Measurements from ENCODE around the gene ACRBP.
"Not testable (repeated sequence)": the region's sequence is repeated elsewhere in the genome, so short reads cannot be mapped to it uniquely, and the experiment has no call there.

ACRBP gene

GRCh38 chr12:6612652-6613014, 34.6 kb downstream of the ACRBP start:
- Histone ChIP-seq H3K4me2 (ENCODE audit: low read length) (peak overlapping the region; percentile 73), H3K9ac (ENCODE audit: low read depth, low read length) (peak overlapping the region; percentile 63), H3K27me3 (ENCODE audit: control insufficient read depth, insufficient read depth, low read length) (no peaks in the 10 kb centered on the region), H3K4me1 (ENCODE audit: control insufficient read depth, insufficient read depth, low read length) (peaks cover 27% of the 10 kb centered on the region), H3K36me3 (ENCODE audit: insufficient read depth, low read length) (no peaks in the 10 kb centered on the region), H3K9me3 (replicated peaks; ENCODE audit: low read length) (no peaks in the 10 kb centered on the region), H3K4me3 (ENCODE audit: low read length) (peak overlapping the region; percentile 35)

- Histone ChIP-seq H3K9ac (ENCODE audit: low read depth, low read length) (no peak overlapping the region), H3K4me2 (ENCODE audit: low read length) (peak overlapping the region; percentile 73), H3K9me3 (replicated peaks; ENCODE audit: low read length) (no peaks in the 10 kb centered on the region), H3K36me3 (ENCODE audit: insufficient read depth, low read length) (no peaks in the 10 kb centered on the region), H3K27me3 (ENCODE audit: control insufficient read depth, insufficient read depth, low read length) (no peaks in the 10 kb centered on the region), H3K4me3 (ENCODE audit: low read length) (peak overlapping the region; percentile 35), H3K4me1 (ENCODE audit: control insufficient read depth, insufficient read depth, low read length) (peaks cover 30% of the 10 kb centered on the region)
Measured at GRCh38 chr12:6612247-6612646, 35.0 kb downstream of the ACRBP start.

- Histone ChIP-seq H3K9ac (ENCODE audit: low read depth, low read length) (no peak overlapping the region), H3K4me3 (ENCODE audit: low read length) (no peak overlapping the region), H3K4me2 (ENCODE audit: low read length) (no peak overlapping the region), H3K4me1 (ENCODE audit: control insufficient read depth, insufficient read depth, low read length) (peaks cover 38% of the 10 kb centered on the region), H3K36me3 (ENCODE audit: insufficient read depth, low read length) (peaks cover 11% of the 10 kb centered on the region), H3K9me3 (replicated peaks; ENCODE audit: low read length) (no peaks in the 10 kb centered on the region), H3K27me3 (ENCODE audit: control insufficient read depth, insufficient read depth, low read length) (no peaks in the 10 kb centered on the region)
Measured at GRCh38 chr12:6608592-6609281, 38.5 kb downstream of the ACRBP start.

GRCh38 chr12:6607751-6608591, 39.3 kb downstream of the ACRBP start:
- Histone ChIP-seq H3K4me1 (ENCODE audit: control insufficient read depth, insufficient read depth, low read length) (peaks cover 40% of the 10 kb centered on the region), H3K4me3 (ENCODE audit: low read length) (peak overlapping the region; percentile 40), H3K27me3 (ENCODE audit: control insufficient read depth, insufficient read depth, low read length) (no peaks in the 10 kb centered on the region), H3K4me2 (ENCODE audit: low read length) (peak overlapping the region; percentile 68), H3K36me3 (ENCODE audit: insufficient read depth, low read length) (peaks cover 11% of the 10 kb centered on the region), H3K9me3 (replicated peaks; ENCODE audit: low read length) (no peaks in the 10 kb centered on the region), H3K9ac (ENCODE audit: low read depth, low read length) (peak overlapping the region; percentile 24)

- Histone ChIP-seq H3K4me1 (ENCODE audit: control insufficient read depth, insufficient read depth, low read length) (peaks cover 37% of the 10 kb centered on the region), H3K9me3 (replicated peaks; ENCODE audit: low read length) (no peaks in the 10 kb centered on the region), H3K9ac (ENCODE audit: low read depth, low read length) (peak overlapping the region; percentile 81), H3K36me3 (ENCODE audit: insufficient read depth, low read length) (peaks cover 26% of the 10 kb centered on the region), H3K27me3 (ENCODE audit: control insufficient read depth, insufficient read depth, low read length) (no peaks in the 10 kb centered on the region), H3K4me3 (ENCODE audit: low read length) (peak overlapping the region; percentile 97), H3K4me2 (ENCODE audit: low read length) (peak overlapping the region; percentile 99)
Measured at GRCh38 chr12:6606331-6607131, 40.7 kb downstream of the ACRBP start.

- Histone ChIP-seq H3K4me3 (ENCODE audit: low read length) (peak overlapping the region; percentile 97), H3K36me3 (ENCODE audit: insufficient read depth, low read length) (peaks cover 34% of the 10 kb centered on the region), H3K27me3 (ENCODE audit: control insufficient read depth, insufficient read depth, low read length) (no peaks in the 10 kb centered on the region), H3K9ac (ENCODE audit: low read depth, low read length) (peak overlapping the region; percentile 81), H3K4me2 (ENCODE audit: low read length) (peak overlapping the region; percentile 99), H3K4me1 (ENCODE audit: control insufficient read depth, insufficient read depth, low read length) (peaks cover 37% of the 10 kb centered on the region), H3K9me3 (replicated peaks; ENCODE audit: low read length) (no peaks in the 10 kb centered on the region)
Measured at GRCh38 chr12:6605421-6606330, 41.6 kb downstream of the ACRBP start.

- Histone ChIP-seq H3K27me3 (ENCODE audit: control insufficient read depth, insufficient read depth, low read length) (no peaks in the 10 kb centered on the region), H3K4me3 (ENCODE audit: low read length) (peak overlapping the region; percentile 97), H3K4me2 (ENCODE audit: low read length) (peak overlapping the region; percentile 99), H3K4me1 (ENCODE audit: control insufficient read depth, insufficient read depth, low read length) (peaks cover 37% of the 10 kb centered on the region), H3K9me3 (replicated peaks; ENCODE audit: low read length) (no peaks in the 10 kb centered on the region), H3K36me3 (ENCODE audit: insufficient read depth, low read length) (peaks cover 46% of the 10 kb centered on the region), H3K9ac (ENCODE audit: low read depth, low read length) (peak overlapping the region; percentile 81)
Measured at GRCh38 chr12:6604259-6605029, 42.8 kb downstream of the ACRBP start.

- Histone ChIP-seq H3K4me1 (ENCODE audit: control insufficient read depth, insufficient read depth, low read length) (peaks cover 37% of the 10 kb centered on the region), H3K36me3 (ENCODE audit: insufficient read depth, low read length) (peaks cover 57% of the 10 kb centered on the region), H3K27me3 (ENCODE audit: control insufficient read depth, insufficient read depth, low read length) (no peaks in the 10 kb centered on the region), H3K9me3 (replicated peaks; ENCODE audit: low read length) (no peaks in the 10 kb centered on the region), H3K4me3 (ENCODE audit: low read length) (peak overlapping the region; percentile 97), H3K4me2 (ENCODE audit: low read length) (peak overlapping the region; percentile 99), H3K9ac (ENCODE audit: low read depth, low read length) (peak overlapping the region; percentile 56)
Measured at GRCh38 chr12:6603095-6603567, 44.1 kb downstream of the ACRBP start.

GRCh38 chr12:6602526-6602925, 44.7 kb downstream of the ACRBP start:
- Histone ChIP-seq H3K36me3 (ENCODE audit: insufficient read depth, low read length) (peaks cover 63% of the 10 kb centered on the region), H3K9ac (ENCODE audit: low read depth, low read length) (peak overlapping the region; percentile 56), H3K4me3 (ENCODE audit: low read length) (peak overlapping the region; percentile 97), H3K9me3 (replicated peaks; ENCODE audit: low read length) (no peaks in the 10 kb centered on the region), H3K4me1 (ENCODE audit: control insufficient read depth, insufficient read depth, low read length) (peaks cover 31% of the 10 kb centered on the region), H3K4me2 (ENCODE audit: low read length) (peak overlapping the region; percentile 99), H3K27me3 (ENCODE audit: control insufficient read depth, insufficient read depth, low read length) (no peaks in the 10 kb centered on the region)

GRCh38 chr12:6595673-6596072, 51.6 kb downstream of the ACRBP start:
- H3K4me2 ChIP-seq (ENCODE audit: low read length), result not testable (repeated sequence)
- H3K36me3 ChIP-seq (ENCODE audit: insufficient read depth, low read length), result peaks cover 77% of the 10 kb centered on the region

More at GRCh38 chr12:6595673-6596072, 51.6 kb downstream of the ACRBP start:
- not testable (repeated sequence) for H3K27me3 ChIP-seq (ENCODE audit: control insufficient read depth, insufficient read depth, low read length); H3K9ac ChIP-seq (ENCODE audit: low read depth, low read length); H3K4me1 ChIP-seq (ENCODE audit: control insufficient read depth, insufficient read depth, low read length); H3K4me3 ChIP-seq (ENCODE audit: low read length); H3K9me3 ChIP-seq (replicated peaks; ENCODE audit: low read length)

All from skeletal muscle satellite cell (primary cell).